ENCODE data around the gene CD83. TPM values are rescaled to one million over a fixed set of nuclear protein-coding genes. Genes with fewer than 3 reads are reported as not detected.
"Not testable (repeated sequence)": the region's sequence is repeated elsewhere in the genome, so short reads cannot be mapped to it uniquely, and the experiment has no call there.

The CD83 gene
- 0.85 and 1.2 TPM in 2 replicates for polyA plus RNA-seq (2011; rRNA removed)
- 0.09 and 0.31 TPM in 2 replicates for polyA minus RNA-seq (2011; rRNA and poly(A)+ RNA removed)

DNA sequence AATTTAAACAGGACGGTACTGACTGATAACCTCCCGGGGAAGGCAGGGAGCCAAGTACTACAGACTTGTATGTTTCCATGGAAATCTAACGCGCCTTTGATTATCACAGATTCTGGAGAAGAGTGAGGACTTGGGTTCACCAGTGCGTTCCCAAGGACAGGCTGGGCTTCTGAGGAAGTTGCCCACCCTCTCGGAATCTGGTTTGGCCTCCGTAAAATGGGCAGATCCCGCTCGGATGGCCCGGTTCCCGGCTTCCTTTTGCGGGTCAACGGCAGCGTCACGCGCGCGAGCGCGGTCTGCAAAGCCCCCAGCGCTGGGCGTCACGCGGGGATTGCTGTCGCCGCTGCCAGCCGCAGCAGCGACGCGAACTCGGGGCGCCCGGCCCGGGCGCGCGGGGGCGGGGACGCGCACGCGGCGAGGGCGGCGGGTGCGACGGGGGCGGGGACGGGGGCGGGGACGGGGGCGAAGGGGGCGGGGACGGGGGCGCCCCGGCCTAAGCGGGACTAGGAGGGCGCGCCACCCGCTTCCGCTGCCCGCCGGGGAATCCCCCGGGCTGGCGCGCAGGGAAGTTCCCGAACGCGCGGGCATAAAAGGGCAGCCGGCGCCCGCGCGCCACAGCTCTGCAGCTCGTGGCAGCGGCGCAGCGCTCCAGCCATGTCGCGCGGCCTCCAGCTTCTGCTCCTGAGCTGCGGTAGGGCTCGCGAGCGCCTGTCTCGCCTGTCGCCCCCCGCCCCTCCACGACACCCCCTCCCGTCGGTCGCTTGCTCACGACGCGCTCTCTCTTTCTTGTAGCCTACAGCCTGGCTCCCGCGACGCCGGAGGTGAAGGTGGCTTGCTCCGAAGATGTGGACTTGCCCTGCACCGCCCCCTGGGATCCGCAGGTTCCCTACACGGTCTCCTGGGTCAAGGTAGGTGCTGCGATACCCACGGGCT is at the start of gene CD83:
Gene CD83, plus strand, starts transcription at position 615 of the 933 bp plus-strand sequence. Its CDS starts 40 bp downstream, at position 655.
- Histone ChIP-seq H3K27me3 (ENCODE audit: control insufficient read depth, insufficient read depth, low read length) (peaks cover 2% of the 10 kb centered on the region; the same call in 1 of the 2 replicates), H3K36me3 (ENCODE audit: control insufficient read depth, insufficient read depth, low read length) (no peaks in the 10 kb centered on the region), H3K4me3 (ENCODE audit: low read depth, low read length) (peak within 1 kb of the TSS; percentile 73)
- TF ChIP-seq, protein P1, sequence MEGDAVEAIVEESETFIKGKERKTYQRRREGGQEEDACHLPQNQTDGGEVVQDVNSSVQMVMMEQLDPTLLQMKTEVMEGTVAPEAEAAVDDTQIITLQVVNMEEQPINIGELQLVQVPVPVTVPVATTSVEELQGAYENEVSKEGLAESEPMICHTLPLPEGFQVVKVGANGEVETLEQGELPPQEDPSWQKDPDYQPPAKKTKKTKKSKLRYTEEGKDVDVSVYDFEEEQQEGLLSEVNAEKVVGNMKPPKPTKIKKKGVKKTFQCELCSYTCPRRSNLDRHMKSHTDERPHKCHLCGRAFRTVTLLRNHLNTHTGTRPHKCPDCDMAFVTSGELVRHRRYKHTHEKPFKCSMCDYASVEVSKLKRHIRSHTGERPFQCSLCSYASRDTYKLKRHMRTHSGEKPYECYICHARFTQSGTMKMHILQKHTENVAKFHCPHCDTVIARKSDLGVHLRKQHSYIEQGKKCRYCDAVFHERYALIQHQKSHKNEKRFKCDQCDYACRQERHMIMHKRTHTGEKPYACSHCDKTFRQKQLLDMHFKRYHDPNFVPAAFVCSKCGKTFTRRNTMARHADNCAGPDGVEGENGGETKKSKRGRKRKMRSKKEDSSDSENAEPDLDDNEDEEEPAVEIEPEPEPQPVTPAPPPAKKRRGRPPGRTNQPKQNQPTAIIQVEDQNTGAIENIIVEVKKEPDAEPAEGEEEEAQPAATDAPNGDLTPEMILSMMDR (IDR thresholded peaks at IDR 0.05; ENCODE audit: insufficient read depth, low read depth, low read length), result peak; percentile 40
- CTCF ChIA-PET, result no interaction called here
- no peak for DNase-seq (ENCODE audit: low read depth)
- POLR2A ChIA-PET, result no interaction called here

GRCh38 chr6:14068133-14068532 is 49.4 kb upstream of the CD83 start:
- DNase-seq (ENCODE audit: low read depth), result peak; percentile 10
- Histone ChIP-seq H3K36me3 (ENCODE audit: control insufficient read depth, insufficient read depth, low read length) (no peaks in the 10 kb centered on the region), H3K27me3 (ENCODE audit: control insufficient read depth, insufficient read depth, low read length) (0 out of 2 replicates have a peak, but pooled peaks cover 1% of the 10 kb centered on the region), H3K4me3 (ENCODE audit: low read depth, low read length) (no peak overlapping the region)
- POLR2A ChIA-PET, result interaction anchor here (0.5 kb wide), 1 partner anchor 1175 kb away, joined by 3 read pairs; no protein-coding TSS in a partner anchor
- CTCF ChIA-PET, result interaction anchor here (1.0 to 5.2 kb wide), 9 partner anchors 9 to 197 kb away, joined by 3 to 87 read pairs (median 13); no protein-coding TSS in a partner anchor
- TF ChIP-seq, protein P1 (IDR thresholded peaks at IDR 0.05; ENCODE audit: insufficient read depth, low read depth, low read length), result no peak

GRCh38 chr6:14068623-14069022 is 48.9 kb upstream of the CD83 start:
- Histone ChIP-seq H3K36me3 (ENCODE audit: control insufficient read depth, insufficient read depth, low read length) (no peaks in the 10 kb centered on the region), H3K4me3 (ENCODE audit: low read depth, low read length) (no peak overlapping the region), H3K27me3 (ENCODE audit: control insufficient read depth, insufficient read depth, low read length) (0 out of 2 replicates have a peak, but pooled peaks cover 1% of the 10 kb centered on the region)
- CTCF ChIA-PET, result interaction anchor here (0.6 to 5.2 kb wide), 6 partner anchors 8 to 1203 kb away, joined by 3 to 87 read pairs (median 4); no protein-coding TSS in a partner anchor
- DNase-seq (ENCODE audit: low read depth), result no peak
- TF ChIP-seq, protein P1 (IDR thresholded peaks at IDR 0.05; ENCODE audit: insufficient read depth, low read depth, low read length), result no peak
- POLR2A ChIA-PET, result no interaction called here

DNA sequence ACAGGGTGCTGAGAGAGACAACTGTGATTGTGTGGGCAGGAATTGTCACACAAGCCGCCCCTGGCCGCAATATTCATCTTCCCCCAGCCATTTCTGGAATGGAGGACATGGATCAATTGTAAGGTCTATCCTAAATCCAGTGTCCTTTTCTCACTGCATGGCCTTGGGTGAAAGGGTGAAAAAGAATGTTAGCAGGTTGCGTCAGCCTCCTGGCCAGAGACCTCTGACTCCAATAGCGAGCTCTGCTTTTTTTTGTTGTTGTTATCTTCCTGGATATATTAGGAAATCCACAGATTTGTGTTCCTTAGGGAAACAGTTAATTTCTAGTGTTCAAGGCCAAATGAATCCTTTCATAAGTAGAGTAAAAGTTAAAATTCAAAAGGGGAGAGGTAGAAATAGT is 47.1 kb upstream of the CD83 start:
- Histone ChIP-seq H3K36me3 (ENCODE audit: control insufficient read depth, insufficient read depth, low read length) (no peaks in the 10 kb centered on the region), H3K4me3 (ENCODE audit: low read depth, low read length) (no peak overlapping the region), H3K27me3 (ENCODE audit: control insufficient read depth, insufficient read depth, low read length) (no peaks in the 10 kb centered on the region)
- TF ChIP-seq, protein P1 (IDR thresholded peaks at IDR 0.05; ENCODE audit: insufficient read depth, low read depth, low read length), result no peak
- DNase-seq (ENCODE audit: low read depth), result no peak
- ChIA-PET CTCF (no interaction called here), POLR2A (no interaction called here)

- POLR2A ChIA-PET, result interaction anchor here (0.6 kb wide), 1 partner anchor 1987 kb away, joined by 3 read pairs; no protein-coding TSS in a partner anchor
- CTCF ChIA-PET, result no interaction called here
- DNase-seq (ENCODE audit: low read depth), result no peak
- no peaks in the 10 kb centered on the region for H3K36me3 ChIP-seq (ENCODE audit: control insufficient read depth, insufficient read depth, low read length)
- TF ChIP-seq, protein P1 (IDR thresholded peaks at IDR 0.05; ENCODE audit: insufficient read depth, low read depth, low read length), result no peak
- no peak overlapping the region for H3K4me3 ChIP-seq (ENCODE audit: low read depth, low read length)
- H3K27me3 ChIP-seq (ENCODE audit: control insufficient read depth, insufficient read depth, low read length), result no peaks in the 10 kb centered on the region
Measured at GRCh38 chr6:14072084-14072483, 45.5 kb upstream of the CD83 start.

GRCh38 chr6:14073561-14074354 is 43.8 kb upstream of the CD83 start:
- H3K4me3 ChIP-seq (ENCODE audit: low read depth, low read length); DNase-seq (ENCODE audit: low read depth); H3K36me3 ChIP-seq (ENCODE audit: control insufficient read depth, insufficient read depth, low read length); H3K27me3 ChIP-seq (ENCODE audit: control insufficient read depth, insufficient read depth, low read length); POLR2A ChIA-PET: not testable (repeated sequence)
- CTCF ChIA-PET, result interaction anchor here (1.0 to 7.5 kb wide), 5 partner anchors 6 to 200 kb away, joined by 3 to 44 read pairs (median 3); no protein-coding TSS in a partner anchor
